Measurements from ENCODE around the gene PXYLP1. TPM values are rescaled to one million over a fixed set of nuclear protein-coding genes. Genes with fewer than 3 reads are reported as not detected.
A peak's percentile ranks its signal among the peaks of the same experiment; 100 is the strongest.

PXYLP1 gene
- total and polyA plus RNA-seq, 9 of the 15 experiments (the other 6 are each of a cell fraction or from before 2014, with no cell fraction given) = 0.80 to 2.9 (median 1.3) TPM

DNA sequence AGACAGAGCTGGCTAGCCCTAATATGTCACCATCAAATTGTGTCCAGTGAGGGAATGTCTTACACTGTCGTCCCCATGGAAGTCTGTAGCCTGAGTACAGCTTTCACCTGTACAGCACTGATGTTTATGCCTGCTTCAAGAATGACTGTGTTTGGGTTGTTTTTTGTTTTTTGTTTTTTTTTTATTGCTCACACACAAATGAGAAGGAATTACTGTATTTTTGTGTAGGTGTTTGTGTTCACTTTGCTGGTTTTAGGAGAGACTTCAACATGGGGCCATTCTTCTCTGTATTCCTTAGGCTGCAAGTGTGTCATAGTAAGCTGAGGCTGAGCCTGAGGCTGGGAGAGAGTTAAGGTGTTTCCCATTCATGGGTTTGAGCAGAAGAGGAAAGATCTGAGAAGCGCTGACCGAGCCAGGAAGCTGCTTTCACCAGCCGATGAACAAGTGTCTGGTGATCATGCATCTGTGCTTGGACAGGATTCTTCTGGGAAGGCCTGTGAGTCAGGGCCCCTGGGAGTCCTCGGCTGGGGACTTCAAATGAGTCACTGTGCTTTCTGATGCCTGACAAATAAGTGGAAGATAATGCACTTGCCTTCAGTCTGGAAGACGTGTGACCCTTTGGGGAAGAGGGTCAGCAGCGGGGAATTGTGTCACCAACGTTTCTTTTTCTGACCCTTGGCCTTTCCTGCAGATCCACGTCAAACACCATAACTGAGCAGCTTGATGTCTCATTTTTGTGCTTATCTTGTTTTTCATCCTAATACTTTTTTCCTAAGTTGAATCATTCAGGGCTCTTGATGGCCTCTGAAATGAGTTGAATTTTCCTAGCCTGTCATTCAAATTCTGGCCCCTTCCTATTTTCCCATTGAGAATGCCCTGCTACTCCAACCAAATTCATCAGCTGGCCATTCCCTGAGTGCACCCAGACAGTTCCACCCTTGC, 100.0 kb downstream of the PXYLP1 start (continued):
- peak; percentile 70 for TF ChIP-seq NEUROD1 (IDR thresholded peaks at IDR 0.05; ENCODE audit: borderline replicate concordance, low read depth, low read length, partially characterized antibody)
- TF ChIP-seq JUNB (CRISPR knock-in tag; conservative IDR thresholded peaks at IDR 0.05) = 0 out of 2 replicates have a peak, but pooled peaks have one; percentile 32
- no peak for TF ChIP-seq MYNN (IDR thresholded peaks at IDR 0.05)
- no peak for TF ChIP-seq MYNN (CRISPR knock-in tag; IDR thresholded peaks at IDR 0.05)
- no peak for TF ChIP-seq MYC (IDR thresholded peaks at IDR 0.05; ENCODE audit: low read depth, low read length)
- no peak for TF ChIP-seq MYC (CRISPR knock-in tag; IDR thresholded peaks at IDR 0.05; ENCODE audit: borderline replicate concordance, low read depth)
- peak; percentile 79; the same call in 1 of the 2 replicates for TF ChIP-seq ZNF589 (CRISPR knock-in tag; IDR thresholded peaks at IDR 0.05; ENCODE audit: low read depth)
- peak; percentile 87 for TF ChIP-seq CREM (IDR thresholded peaks at IDR 0.05; ENCODE audit: low read depth)
- no peak; the same call in 1 of the 2 replicates for TF ChIP-seq ZNF197 (CRISPR knock-in tag; IDR thresholded peaks at IDR 0.05; ENCODE audit: low read depth)
- peak; percentile 33; the same call in 1 of the 2 replicates for TF ChIP-seq EP400 (IDR thresholded peaks at IDR 0.05)
- TF ChIP-seq, protein P1, sequence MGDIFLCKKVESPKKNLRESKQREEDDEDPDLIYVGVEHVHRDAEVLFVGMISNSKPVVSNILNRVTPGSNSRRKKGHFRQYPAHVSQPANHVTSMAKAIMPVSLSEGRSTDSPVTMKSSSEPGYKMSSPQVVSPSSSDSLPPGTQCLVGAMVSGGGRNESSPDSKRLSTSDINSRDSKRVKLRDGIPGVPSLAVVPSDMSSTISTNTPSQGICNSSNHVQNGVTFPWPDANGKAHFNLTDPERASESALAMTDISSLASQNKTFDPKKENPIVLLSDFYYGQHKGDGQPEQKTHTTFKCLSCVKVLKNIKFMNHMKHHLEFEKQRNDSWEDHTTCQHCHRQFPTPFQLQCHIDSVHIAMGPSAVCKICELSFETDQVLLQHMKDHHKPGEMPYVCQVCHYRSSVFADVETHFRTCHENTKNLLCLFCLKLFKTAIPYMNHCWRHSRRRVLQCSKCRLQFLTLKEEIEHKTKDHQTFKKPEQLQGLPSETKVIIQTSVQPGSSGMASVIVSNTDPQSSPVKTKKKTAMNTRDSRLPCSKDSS (IDR thresholded peaks at IDR 0.05; ENCODE audit: low read depth, partially characterized antibody) = peak; percentile 19
- no peak for TF ChIP-seq ZNF696 (CRISPR knock-in tag; conservative IDR thresholded peaks at IDR 0.05)
- peak; percentile 25; the same call in 1 of the 2 replicates for TF ChIP-seq ZNF766 (CRISPR knock-in tag; conservative IDR thresholded peaks at IDR 0.05)
- TF ChIP-seq ZNF121 (CRISPR knock-in tag; conservative IDR thresholded peaks at IDR 0.05) = no peak
- TF ChIP-seq, protein P2, sequence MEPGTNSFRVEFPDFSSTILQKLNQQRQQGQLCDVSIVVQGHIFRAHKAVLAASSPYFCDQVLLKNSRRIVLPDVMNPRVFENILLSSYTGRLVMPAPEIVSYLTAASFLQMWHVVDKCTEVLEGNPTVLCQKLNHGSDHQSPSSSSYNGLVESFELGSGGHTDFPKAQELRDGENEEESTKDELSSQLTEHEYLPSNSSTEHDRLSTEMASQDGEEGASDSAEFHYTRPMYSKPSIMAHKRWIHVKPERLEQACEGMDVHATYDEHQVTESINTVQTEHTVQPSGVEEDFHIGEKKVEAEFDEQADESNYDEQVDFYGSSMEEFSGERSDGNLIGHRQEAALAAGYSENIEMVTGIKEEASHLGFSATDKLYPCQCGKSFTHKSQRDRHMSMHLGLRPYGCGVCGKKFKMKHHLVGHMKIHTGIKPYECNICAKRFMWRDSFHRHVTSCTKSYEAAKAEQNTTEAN (CRISPR knock-in tag; IDR thresholded peaks at IDR 0.05) = no peak
- no peak for TF ChIP-seq PRMT5 (CRISPR knock-in tag; IDR thresholded peaks at IDR 0.05)
- TF ChIP-seq, protein P3, sequence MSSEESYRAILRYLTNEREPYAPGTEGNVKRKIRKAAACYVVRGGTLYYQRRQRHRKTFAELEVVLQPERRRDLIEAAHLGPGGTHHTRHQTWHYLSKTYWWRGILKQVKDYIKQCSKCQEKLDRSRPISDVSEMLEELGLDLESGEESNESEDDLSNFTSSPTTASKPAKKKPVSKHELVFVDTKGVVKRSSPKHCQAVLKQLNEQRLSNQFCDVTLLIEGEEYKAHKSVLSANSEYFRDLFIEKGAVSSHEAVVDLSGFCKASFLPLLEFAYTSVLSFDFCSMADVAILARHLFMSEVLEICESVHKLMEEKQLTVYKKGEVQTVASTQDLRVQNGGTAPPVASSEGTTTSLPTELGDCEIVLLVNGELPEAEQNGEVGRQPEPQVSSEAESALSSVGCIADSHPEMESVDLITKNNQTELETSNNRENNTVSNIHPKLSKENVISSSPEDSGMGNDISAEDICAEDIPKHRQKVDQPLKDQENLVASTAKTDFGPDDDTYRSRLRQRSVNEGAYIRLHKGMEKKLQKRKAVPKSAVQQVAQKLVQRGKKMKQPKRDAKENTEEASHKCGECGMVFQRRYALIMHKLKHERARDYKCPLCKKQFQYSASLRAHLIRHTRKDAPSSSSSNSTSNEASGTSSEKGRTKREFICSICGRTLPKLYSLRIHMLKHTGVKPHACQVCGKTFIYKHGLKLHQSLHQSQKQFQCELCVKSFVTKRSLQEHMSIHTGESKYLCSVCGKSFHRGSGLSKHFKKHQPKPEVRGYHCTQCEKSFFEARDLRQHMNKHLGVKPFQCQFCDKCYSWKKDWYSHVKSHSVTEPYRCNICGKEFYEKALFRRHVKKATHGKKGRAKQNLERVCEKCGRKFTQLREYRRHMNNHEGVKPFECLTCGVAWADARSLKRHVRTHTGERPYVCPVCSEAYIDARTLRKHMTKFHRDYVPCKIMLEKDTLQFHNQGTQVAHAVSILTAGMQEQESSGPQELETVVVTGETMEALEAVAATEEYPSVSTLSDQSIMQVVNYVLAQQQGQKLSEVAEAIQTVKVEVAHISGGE (CRISPR knock-in tag; IDR thresholded peaks at IDR 0.05) = 0 out of 6 replicates have a peak, but pooled peaks of 1 of the 3 experiments have one; percentile 51
- TF ChIP-seq, protein P4, sequence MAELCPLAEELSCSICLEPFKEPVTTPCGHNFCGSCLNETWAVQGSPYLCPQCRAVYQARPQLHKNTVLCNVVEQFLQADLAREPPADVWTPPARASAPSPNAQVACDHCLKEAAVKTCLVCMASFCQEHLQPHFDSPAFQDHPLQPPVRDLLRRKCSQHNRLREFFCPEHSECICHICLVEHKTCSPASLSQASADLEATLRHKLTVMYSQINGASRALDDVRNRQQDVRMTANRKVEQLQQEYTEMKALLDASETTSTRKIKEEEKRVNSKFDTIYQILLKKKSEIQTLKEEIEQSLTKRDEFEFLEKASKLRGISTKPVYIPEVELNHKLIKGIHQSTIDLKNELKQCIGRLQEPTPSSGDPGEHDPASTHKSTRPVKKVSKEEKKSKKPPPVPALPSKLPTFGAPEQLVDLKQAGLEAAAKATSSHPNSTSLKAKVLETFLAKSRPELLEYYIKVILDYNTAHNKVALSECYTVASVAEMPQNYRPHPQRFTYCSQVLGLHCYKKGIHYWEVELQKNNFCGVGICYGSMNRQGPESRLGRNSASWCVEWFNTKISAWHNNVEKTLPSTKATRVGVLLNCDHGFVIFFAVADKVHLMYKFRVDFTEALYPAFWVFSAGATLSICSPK (IDR thresholded peaks at IDR 0.05; ENCODE audit: borderline replicate concordance) = no peak

Measured in K562 (cell line).